GM18907 (cell line): ENCODE measurements around the gene AADAT.
"Not testable (repeated sequence)": the region's sequence is repeated elsewhere in the genome, so short reads cannot be mapped to it uniquely, and the experiment has no call there.

Experiments
- ATAC-seq: cut with Tn5 transposase; IDR thresholded peaks from one replicate; pipeline ENCODE4 v1.9.1; 2021; ENCODE audit warnings: mild to moderate bottlenecking, moderate library complexity; ENCODE audit not compliant: unreplicated experiment

AADAT gene

DNA sequence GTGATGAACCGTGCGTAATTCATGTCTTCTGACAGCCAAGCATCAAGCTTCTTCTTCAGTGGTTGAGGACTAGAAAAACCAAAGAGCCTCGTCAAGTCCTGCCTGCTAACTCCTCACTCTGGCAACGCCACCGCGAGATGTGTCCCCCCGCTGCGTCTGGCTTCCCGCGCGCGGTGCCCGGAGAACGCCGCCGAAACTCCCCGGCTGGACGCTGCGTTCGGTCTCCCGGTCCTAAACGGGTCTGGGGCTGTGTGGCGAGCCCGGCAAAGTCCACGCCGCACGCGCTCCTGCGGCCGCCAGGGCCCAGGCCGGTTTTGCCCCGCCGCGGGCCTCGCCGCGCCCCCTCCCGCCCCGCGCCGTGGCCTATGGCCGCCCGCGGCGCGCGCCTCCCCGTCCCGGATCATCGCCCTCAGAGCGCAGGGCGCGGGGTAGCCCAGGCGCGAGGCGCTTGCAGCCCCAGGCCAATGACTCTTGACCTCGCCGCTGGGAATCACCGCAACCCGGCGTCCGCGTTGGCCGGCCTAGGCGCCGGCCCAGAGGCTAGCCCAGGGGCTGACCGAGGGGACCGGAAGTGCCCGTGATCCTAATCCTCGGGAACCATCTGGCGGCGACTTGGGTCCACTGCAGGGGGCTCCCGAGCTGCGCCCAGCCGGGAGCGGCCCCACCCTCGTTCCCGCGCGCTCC is at the start of gene AADAT:
TSS of gene AADAT (minus strand) at position 289 of the 684 bp plus-strand sequence. CDS start at position 23, 266 bp downstream.
- peak; percentile 92 for ATAC-seq

DNA sequence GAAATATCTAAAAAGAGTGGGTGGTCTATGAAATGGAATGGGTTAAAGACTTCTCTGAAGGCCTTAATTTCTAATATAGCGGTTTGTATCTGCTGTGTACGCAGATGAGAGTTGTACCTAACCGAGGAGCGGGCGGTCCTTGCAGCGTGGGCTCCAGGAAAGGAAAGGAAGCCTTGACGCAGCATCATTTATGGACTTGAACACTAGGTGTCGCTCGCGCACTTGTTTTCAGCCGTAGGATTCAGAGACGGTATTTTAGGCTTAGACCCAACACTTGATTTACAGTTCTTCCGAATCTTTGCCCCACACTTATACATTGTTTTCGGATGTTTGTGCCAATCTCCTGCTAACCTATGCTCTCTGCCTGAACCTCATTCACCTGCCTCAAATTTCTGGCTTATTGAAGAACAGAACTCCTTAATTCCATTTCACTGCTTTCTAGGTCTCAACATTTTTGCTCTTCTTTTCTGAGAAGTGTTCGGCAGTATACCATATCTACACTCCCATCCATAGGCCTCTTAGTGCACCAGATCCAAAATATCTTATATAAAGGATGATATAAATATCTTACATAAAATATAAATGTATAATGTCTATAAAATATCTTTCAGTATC is 48.9 kb upstream of the AADAT start:
- ATAC-seq: peak; percentile 96

DNA sequence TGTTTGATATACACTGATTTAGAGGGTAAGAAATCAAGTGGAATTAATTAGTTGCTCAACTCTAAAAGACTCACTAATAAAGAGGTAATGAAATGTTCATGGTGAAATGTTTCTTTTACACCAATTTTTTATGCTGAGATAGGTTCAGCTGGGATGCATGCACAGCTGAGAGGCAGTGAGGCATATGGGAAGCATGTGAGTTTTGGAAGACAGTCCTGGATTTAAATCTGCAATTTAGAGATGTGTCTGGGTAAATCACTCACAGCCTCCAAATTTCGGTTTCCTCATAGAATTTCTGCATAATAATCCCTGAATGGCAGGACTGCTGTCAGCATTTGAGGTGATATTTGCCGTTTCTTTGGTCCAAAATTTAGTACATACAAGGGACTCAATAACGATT is 48.2 kb upstream of the AADAT start:
- ATAC-seq: no peak

DNA sequence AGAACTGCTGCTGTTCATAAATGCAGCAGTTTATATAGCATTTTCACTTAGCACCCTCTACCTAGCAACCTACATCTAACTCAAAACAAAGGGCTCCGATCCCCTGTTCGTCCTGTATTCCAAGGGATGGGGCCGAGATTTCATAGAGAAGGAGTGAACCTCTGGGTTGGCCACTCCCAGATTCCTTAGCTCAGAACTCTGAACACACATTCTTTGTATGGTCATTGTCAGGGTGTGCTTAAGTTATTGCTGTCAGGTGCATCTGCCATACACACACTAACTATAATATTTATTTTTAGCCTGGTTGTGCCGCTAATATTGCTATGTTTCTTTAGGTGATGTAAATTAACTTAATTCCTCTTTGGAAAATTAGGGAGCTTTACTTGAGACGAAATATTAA is 47.7 kb upstream of the AADAT start:
- ATAC-seq: no peak

DNA sequence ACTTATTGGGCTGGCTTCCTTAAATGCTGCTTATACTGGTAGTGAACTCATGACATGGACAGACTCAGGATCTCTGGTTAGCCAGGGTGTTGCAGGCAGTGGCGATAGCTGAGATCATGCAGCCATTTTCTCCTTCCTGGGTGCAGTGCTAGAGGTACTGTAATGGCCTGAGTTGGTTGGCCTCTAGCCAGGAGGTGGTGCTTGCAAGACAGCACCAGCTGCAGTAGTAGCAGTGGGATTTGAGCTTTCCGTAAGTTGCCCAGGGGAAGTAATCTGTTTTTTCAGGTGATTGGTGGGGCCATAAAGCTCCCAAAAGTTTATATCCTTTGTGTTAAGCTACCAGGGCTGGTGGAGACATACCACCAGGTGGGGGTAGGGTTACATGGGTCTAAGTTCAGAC is 45.1 kb upstream of the AADAT start:
- ATAC-seq: no peak

DNA sequence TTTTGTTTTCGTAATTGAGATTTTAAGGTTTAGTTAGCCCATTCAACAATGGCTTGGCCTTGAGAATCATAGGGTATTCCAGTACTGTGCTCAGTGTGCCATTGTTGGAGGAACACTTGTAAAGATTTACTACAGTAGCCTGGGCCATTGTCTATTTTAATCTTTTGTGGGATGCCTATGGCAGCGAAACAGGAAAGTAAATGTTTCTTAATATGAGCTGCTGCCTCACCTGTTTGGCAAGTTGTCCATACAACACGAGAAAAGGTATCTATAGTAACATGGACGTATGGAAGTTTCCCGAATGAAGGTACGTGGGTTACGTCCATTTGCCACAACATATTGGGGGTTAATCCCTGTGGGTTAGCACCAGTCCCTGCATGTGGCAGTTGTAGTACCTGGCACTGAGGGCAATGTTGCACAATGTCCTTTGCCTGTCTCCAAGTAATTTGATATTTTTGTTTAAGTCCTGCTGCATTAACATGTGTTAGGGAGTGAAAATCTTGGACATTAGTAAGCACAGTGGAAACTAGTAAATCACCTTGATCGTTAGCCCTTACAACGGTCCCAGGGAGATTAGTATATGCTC is 38.6 kb upstream of the AADAT start:
- no peak for ATAC-seq

DNA sequence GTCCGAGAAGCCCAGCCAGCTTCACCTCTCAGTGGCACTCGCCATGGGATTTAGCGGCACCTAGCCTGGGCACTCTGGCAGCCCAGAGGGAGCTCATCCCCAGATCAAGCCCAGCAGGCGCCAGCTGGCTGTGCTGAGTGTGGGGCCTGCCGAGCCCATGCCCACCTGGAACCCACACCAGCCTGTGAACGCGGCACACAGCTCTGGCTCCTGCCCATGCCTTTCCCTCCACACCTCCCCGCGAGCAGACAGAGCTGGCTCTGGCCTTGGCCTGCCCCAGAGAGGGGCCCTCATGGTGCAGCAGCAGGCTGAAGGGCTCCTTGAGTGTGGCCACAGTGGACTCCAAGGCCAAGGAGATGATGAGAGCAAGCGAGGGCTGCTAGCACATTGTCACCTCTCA is 38.0 kb upstream of the AADAT start:
- no peak for ATAC-seq

DNA sequence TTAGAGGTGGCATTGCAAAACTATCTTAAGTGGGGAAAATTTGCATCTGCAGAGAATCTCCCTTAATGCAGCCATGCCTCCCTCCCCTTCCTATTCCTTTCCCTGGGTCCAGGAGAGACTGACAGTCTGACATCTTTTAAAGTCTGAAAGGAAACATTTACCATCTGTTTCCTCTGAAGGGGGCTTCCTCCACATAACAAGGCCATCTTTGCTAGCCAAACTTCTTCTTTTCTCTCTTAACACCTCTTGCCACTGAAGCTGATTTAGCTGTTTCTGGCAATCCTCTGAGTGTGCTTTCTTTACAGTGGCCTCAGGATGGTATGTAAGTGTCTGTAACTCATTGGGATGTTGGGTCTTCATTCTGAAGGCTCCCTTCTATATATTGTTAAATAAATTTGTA is 34.6 kb upstream of the AADAT start:
- ATAC-seq: no peak

DNA sequence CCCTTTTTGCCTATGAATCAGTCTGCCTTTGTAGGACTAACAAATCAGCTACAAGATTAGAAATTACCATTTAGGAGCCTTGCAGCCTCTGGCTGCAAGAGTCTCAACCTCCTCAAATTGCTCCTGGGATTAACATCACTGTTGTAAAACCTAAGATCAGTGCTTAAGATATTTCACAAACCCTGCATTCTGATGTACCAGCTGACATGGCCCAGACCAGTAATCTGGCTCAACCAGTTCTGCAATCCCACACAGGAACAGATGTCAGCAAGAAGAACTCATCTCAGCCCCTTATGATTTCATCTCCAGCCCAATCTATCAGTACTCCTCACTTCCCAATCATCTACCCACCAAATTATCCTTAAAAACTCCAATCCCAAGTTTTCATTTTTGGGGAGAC is 32.5 kb upstream of the AADAT start:
- no peak for ATAC-seq

DNA sequence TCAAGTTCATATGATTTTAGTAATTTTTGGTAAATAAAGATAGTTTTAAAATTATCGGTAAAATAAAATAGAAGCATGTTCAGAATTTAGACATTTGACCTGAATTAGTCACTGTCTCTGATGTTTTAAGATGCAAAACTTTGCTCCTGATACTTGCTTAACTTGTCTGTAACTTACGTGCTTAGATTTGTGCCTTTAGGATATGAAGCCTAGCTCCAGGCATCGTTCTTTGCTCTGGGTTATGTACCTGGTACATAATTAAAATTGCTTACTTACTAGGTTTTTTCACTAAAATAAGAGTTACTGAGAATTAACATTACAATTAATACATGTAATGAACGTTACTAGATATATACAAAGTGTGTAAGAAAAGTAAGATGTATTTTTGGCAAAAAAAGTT is 24.9 kb upstream of the AADAT start:
- no peak for ATAC-seq

DNA sequence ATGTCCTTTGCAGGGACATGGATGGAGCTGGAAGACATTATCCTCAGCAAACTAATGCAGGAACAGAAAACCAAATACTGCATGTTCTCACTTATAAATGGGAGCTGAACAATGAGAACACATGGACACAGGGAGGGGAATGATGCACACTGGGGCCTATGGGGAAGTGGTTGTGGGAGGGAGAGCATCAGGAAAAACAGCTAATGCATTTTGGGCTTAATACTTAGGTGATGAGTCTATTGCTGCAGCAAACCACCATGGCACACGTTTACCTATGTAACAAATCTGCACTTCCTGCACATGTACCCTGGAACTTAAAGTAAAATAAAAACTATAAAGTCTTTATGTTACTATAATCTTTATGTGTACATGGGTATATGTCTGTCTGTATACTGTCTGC is 24.4 kb upstream of the AADAT start:
- not testable (repeated sequence) for ATAC-seq

DNA sequence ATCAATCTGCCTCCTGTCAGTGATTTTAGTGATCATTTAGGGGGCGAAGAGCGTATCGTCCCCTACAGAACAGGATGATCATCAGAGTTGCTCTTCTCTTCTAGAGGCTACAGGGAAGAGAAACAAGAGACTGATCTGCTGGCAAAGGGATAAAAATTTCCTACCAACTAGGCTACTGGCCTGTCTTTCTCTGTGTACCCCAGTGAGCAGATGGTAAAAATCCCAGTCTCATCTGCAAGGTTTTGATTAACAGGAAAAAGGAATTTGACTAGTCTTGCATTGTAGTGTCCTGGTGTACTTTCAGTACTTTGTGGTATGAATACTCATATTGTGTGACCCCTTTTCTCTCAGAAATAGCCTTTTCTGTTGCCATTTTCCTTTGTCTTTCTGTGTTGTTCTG is 21.8 kb upstream of the AADAT start:
- no peak for ATAC-seq

DNA sequence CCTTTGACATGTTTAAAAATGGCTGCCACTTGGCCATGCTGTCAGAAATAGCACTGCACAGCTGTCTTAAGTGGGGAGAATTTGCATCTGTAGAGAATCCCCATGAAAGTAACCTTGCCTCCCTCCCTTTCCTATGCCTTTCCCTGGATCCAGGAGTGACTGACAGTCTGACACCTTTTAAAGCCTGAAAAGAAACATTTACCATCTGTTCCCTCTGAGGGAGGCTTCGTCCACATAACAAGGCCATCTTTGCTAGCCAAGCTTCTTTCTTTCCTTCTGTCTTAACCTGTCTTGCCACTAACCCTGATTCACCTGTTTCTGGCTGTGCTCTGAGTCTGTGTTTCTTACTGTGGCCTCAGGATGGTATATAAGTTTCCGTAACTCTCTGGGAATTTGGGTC is 21.3 kb upstream of the AADAT start:
- no peak for ATAC-seq

DNA sequence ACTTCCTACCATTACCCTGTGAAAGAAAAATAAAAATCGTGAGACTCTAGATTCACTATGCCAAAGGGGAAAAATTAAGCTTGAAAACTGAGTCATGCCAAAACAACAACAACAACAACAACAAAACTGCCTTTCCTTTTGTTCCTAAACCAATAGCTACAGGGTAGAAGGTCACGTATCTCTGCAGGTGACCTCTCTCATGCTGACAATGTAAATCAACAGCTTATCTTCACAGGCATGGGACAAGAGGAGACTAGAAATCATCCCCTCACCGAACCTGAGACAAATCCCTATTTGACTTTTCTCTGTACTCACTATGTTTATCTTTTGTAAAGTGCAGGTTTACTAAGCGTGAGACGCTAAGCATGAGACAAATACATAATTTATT is 20.5 kb upstream of the AADAT start:
- no peak for ATAC-seq

DNA sequence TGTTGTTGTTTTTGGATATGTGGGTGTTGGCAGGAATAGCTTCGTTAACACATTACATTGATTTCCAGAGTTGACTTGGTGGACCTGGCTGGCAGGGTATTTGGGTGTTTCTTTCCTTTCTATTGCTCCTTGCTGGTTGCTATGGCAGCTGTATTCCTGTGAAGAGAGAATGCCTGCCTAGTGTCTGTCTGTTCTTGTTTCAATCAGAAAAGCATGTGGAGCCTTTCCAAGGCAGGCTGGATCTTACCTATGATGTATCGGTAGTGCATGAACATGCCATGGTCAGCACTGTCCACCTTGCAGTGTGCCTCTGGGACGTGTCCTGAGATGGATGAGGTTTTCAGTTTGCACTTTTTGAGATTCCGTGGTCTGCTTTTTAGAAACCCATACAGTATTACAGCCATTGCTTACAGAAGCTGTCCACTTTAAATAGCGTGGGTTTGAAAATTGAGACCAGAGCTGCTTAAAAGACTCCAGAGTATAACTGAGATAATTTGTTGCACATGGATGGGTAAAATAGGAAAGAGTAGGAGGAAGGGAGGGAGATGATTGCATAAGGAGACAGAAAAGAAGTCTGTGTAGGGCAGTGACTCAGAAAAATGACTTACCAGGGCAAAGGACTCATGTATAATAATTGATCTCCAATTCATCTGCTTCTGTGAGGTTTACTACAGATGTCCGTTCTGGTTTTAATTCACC is 20.0 kb upstream of the AADAT start:
- no peak for ATAC-seq

DNA sequence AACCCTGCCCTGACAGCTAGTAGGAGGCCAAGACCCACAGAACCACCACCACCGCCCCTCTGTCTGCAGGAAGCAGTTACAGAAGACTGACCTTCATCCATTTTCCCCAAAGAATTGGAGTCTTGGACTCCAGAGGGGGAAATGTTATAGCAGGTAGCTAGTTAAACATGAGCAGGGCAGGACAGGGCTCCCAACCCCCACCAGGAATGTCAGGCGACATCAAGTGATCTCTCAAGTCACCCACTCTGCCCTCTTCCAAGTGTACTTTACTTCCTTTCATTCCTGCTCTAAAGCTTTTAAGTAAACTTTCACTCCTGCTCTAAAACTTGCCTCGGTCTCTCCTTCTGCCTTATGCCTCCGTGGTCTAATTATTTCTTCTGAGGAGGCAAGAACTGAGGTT is 17.1 kb upstream of the AADAT start:
- ATAC-seq: no peak

DNA sequence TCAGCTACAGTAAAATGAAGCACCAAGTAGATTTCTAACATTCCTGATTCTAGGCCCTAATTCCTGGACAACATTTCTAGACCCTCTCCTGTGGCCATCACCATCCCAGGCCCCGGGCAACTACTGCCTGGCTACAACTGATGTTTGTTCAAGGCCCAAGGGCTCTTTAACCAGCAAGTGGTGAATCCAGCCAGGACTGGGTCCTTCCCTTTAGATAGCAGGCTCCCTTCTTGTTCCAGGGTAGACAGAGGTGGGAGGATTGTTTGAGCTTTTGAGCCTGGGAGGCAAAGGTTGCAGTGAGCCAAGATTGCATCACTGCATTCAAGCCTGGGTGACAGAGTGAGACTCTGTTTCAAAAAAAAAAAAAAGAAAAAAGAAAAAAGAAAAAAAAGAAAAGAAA is 12.7 kb upstream of the AADAT start:
- no peak for ATAC-seq

DNA sequence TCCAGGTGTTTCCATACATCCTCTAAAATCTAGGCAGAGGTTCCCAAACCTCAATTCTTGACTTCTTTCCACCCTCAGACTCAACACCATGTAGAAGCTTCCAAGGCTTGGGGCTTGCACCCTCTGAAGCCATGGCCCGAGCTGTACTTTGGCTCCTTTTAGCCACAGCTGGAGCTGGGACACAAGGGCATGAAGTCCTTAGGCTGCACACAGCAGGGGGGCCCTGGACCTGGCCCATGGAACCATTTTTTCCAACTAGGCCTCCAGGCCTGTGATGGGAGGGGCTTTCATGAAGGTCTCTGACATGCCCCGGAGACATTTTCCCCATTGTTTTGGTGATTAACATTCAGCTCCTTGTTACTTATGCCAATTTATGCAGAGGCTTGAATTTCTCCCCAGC is 8.4 kb upstream of the AADAT start:
- ATAC-seq: not testable (repeated sequence)

DNA sequence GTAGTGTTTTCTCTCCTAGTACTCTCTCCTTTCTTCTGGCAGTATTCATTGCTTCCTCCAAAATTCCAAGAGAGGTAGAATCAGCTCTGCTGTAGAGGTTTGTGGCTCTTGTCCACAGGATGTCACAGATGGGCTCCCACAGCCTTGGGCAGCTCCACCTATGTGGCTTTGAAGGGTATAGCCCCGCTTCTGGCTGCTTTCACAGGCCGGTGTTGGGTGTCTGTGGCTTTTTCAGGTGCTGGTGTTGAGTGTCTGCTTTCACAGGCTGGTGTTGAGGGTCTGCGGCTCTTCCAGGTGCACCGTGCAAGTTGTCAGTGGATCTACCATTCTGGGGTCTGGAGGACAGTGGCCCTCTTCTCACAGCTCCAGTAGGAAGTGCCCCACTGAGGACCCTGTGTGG is 7.9 kb upstream of the AADAT start:
- no peak for ATAC-seq

DNA sequence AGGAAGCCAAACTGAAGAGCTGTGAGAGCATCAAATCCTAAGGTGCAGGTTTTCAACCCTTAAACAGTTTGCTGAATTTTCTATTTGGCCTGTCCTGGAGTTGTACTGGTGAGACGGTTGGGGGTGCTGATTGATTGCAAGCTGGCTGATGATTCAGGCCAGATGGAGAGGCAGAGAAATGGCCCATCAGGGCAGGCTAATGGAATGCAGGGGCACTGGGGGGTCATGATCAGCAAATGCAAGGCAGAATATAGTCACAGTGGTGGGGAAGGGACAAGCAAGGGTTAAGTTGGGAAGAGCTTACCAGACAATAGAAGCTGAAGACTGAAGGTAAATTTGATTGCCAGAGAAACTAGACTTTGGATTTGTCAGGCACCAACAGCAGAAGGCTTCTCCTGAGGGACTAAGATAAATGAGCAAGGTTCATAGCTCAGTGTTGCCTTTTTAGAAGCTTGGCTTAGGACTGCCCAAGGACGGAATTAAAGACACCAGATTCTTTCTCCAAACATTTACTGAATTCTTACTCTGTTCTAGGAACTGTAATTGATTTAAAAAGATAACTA is 4.3 kb upstream of the AADAT start:
- ATAC-seq: no peak

DNA sequence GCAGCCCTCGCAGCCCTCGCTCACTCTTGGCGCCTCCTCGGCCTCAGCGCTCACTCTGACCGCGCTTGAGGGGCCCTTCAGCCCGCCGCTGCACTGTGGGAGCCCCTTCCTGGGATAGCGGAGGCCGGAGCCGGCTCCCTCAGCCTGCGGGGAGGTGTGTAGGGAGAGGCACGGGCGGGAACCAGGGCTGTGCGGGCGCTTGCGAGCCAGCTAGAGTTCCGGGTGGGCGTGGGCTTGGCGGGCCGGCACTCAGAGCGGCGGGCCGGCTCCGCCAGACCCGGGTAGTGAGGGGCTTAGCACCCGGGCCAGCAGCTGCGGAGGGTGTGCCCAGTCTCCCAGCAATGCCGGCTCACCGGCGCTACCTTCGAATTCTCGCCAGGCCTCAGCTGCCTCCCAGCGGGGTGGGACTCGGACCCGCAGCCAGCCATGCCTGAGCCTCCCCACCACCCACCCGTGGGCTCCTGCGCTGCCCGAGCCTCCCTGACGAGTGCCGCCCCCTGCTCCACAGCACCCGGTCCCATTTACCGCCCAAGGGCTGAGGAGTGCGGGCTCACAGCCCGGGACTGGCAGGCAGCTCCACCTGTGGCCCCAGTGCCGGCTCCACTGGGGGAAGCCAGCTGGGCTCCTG is 1.4 kb upstream of the AADAT start:
- ATAC-seq: no peak
